DND-41 (cell line): ENCODE results near the gene ALDH1A3.

Source experiments
- CTCF ChIP-seq: IDR thresholded peaks from 2 replicates; pipeline ENCODE4 v1.5.1; 2012; ENCODE audit warnings: borderline replicate concordance, low read length, moderate library complexity, mild to moderate bottlenecking; ENCODE audit not compliant: poor library complexity, severe bottlenecking; ENCODE audit errors: extremely low read depth
- EZH2 ChIP-seq: IDR thresholded peaks from 3 replicates; pipeline ENCODE4 v1.6.1; 2012; ENCODE audit warnings: borderline replicate concordance, low read depth, mild to moderate bottlenecking, moderate library complexity, low read length, inconsistent platforms; ENCODE audit not compliant: severe bottlenecking

- TF ChIP-seq CTCF (no peak), EZH2 (no peak)
Measured at GRCh38 chr15:100919481-100920405, 40.1 kb downstream of the ALDH1A3 start.
